Thoracic aorta (tissue), 2 donors: ENCODE data around the gene E2F4. TPM values are rescaled to one million over a fixed set of nuclear protein-coding genes. Genes with fewer than 3 reads are reported as not detected.
A peak's percentile ranks its signal among the peaks of the same experiment; 100 is the strongest.

ENCODE experiments used
- ATAC-seq: fragments of 150-250 bp; one replicate; pipeline ENCODE4 v1.8.0; 2017; ENCODE audit warnings: low read depth; ENCODE audit not compliant: insufficient number of reproducible peaks, low FRiP score
- DNase-seq: peaks from one replicate; pipeline ENCODE4 v3.0.0-alpha.2; 2020; ENCODE audit warnings: low spot score
- H3K27ac ChIP-seq, 2 donors: fragments of 200-600 bp; sonication (generic); 1 replicate in 1 of 2; 2 replicates in 1 of 2; pipeline ENCODE4 v1.5.1; 2016; ENCODE audit warnings: mild to moderate bottlenecking in 2 of 2, moderate library complexity in 2 of 2
- H3K27me3 ChIP-seq: fragments of 200-600 bp; sonication (generic); replicated peaks from 2 replicates; pipeline ENCODE4 v1.6.0; 2016; ENCODE audit warnings: mild to moderate bottlenecking; ENCODE audit not compliant: insufficient read depth
- H3K36me3 ChIP-seq: fragments of 200-600 bp; sonication (generic); one replicate; pipeline ENCODE4 v1.5.1; 2016
- H3K4me1 ChIP-seq, 2 donors: fragments of 200-600 bp; sonication (generic); 1 replicate in 1 of 2; 2 replicates in 1 of 2; pipeline versions ENCODE4 v1.5.1 to v1.6.0; 2016; ENCODE audit warnings: low read depth in 2 of 2, mild to moderate bottlenecking in 1 of 2; ENCODE audit not compliant: control insufficient read depth in 1 of 2
- H3K4me3 ChIP-seq: fragments of 200-600 bp; sonication (generic); 2 replicates; pipeline ENCODE4 v1.5.1; 2016; ENCODE audit warnings: mild to moderate bottlenecking
- H3K9me3 ChIP-seq: fragments of 200-600 bp; sonication (generic); 2 replicates; pipeline ENCODE4 v1.5.1; 2016
- total RNA-seq, 2 donors: library from RNA; depleted of rRNA; stranded (reverse); fragments of >200 nt; gene quantifications; one replicate each; pipeline versions ENCODE4 v1.1.0 to v1.2.3, GENCODE V29; 2016
- TF ChIP-seq, protein P1 (sequence below): fragments of 200-600 bp; sonication (generic); IDR thresholded peaks from one replicate; pipeline ENCODE4 v1.5.1; 2019; ENCODE audit warnings: antibody characterized with exemption

E2F4 gene
- total RNA-seq, 2 donors from 2014 or later = 96.4 to 120 TPM

DNA sequence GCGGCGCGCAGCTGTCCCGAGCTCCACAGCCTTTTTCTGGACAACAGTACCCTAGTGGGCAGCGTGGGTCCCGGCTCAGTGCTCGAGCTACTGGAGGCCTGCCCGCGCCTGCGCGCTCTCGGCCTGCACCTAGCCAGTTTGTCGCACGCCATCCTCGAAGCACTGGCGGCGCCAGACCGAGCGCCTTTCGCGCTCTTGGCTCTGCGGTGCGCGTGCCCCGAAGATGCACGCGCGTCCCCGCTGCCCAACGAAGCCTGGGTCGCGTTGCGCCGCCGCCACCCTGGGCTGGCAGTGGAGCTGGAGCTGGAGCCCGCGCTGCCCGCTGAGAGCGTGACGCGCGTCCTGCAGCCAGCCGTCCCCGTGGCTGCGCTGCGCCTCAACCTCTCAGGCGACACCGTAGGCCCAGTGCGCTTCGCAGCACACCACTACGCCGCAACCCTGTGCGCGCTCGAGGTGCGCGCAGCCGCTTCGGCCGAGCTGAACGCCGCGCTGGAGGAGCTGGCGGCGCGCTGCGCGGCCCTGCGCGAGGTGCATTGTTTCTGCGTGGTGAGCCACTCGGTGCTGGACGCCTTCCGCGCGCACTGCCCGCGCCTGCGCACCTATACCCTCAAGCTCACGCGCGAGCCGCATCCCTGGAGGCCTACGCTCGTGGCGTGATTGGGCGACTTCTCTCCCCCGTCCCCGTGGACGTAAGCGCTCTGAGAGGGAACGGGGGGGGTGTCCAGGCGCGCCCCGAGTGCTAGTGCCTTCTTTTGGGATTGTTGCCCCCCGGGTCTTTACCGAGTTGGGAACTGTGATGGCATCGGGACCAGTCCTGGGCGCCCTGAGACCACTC, 28.6 kb upstream of the E2F4 start:
- Histone ChIP-seq H3K4me3 (peak overlapping the region; percentile 75), H3K36me3 (no peaks in the 10 kb centered on the region), H3K27ac (peak overlapping the region; percentile 77), H3K4me1 (peaks cover 32 to 57% of the 10 kb centered on the region in 2 donors), H3K27me3 (no peaks in the 10 kb centered on the region), H3K9me3 (no peaks in the 10 kb centered on the region)
- TF ChIP-seq, protein P1, sequence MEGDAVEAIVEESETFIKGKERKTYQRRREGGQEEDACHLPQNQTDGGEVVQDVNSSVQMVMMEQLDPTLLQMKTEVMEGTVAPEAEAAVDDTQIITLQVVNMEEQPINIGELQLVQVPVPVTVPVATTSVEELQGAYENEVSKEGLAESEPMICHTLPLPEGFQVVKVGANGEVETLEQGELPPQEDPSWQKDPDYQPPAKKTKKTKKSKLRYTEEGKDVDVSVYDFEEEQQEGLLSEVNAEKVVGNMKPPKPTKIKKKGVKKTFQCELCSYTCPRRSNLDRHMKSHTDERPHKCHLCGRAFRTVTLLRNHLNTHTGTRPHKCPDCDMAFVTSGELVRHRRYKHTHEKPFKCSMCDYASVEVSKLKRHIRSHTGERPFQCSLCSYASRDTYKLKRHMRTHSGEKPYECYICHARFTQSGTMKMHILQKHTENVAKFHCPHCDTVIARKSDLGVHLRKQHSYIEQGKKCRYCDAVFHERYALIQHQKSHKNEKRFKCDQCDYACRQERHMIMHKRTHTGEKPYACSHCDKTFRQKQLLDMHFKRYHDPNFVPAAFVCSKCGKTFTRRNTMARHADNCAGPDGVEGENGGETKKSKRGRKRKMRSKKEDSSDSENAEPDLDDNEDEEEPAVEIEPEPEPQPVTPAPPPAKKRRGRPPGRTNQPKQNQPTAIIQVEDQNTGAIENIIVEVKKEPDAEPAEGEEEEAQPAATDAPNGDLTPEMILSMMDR = no peak
- DNase-seq = no peak
- ATAC-seq = no peak

DNA sequence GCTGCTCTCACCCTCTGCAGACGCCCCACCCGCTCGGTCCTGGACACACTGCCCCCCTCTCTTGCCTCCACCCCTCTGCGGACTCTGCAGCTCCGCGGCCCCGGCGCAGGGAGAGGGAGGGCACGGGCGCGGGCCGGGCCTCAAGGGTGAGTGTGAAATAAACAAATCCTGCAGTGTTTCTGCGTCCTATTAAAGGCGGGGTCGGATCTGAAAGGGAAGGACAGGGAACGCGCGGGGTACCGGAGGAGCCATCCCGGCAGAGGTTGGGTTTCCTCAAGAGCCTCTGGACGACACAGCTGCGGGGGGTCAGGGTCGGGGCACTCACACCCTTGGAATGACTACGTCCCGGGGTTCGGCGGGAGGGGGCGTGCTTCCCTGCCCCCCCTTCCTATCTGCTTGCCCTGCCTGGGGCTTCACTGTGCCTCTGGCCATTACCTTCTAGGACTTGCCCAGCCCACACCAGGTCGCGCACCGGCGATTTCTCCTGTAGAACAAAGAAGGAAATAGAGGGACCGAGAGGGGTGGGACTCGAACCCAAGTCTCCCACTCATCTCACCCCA, 27.9 kb upstream of the E2F4 start:
- Histone ChIP-seq H3K27ac (peak overlapping the region; percentile 77), H3K4me3 (peak overlapping the region; percentile 75), H3K36me3 (no peaks in the 10 kb centered on the region), H3K4me1 (peaks cover 28 to 55% of the 10 kb centered on the region in 2 donors), H3K27me3 (no peaks in the 10 kb centered on the region), H3K9me3 (no peaks in the 10 kb centered on the region)
- ATAC-seq = no peak
- TF ChIP-seq, protein P1 = no peak
- DNase-seq = no peak

DNA sequence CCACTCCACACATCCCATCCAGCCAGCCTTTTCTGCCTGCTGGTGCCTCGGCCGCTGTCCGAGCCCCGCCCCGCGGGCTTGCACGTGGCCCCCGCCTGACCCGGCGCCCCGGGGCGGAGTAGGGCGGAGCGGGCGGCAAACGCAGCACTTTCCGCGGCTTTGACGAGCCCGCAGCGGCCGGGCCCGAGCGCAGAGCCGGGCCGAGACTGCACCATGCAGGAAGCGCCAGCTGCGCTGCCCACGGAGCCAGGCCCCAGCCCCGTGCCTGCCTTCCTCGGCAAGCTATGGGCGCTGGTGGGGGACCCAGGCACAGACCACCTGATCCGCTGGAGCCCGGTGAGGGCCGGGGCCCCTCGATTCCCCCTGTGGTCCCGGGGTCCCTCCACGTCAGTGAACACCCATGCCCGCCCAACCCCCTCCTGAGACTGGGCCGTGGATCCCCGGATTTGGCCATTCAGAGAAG, 27.3 kb upstream of the E2F4 start, which contains the start of gene HSF4:
Gene HSF4 (plus strand): TSS at position 147 of the 463 bp plus-strand sequence. CDS start 67 bp downstream, at position 214.
- peaks cover 34 to 57% of the 10 kb centered on the region in 2 donors for H3K4me1 ChIP-seq
- no peaks in the 10 kb centered on the region for H3K9me3 ChIP-seq
- peak within 1 kb of the TSS; percentile 75 for H3K4me3 ChIP-seq
- H3K27me3 ChIP-seq = no peaks in the 10 kb centered on the region
- H3K36me3 ChIP-seq = no peaks in the 10 kb centered on the region
- peak within 1 kb of the TSS; percentile 77 for H3K27ac ChIP-seq
- TF ChIP-seq, protein P1 = no peak
- no peak for DNase-seq
- ATAC-seq = no peak

DNA sequence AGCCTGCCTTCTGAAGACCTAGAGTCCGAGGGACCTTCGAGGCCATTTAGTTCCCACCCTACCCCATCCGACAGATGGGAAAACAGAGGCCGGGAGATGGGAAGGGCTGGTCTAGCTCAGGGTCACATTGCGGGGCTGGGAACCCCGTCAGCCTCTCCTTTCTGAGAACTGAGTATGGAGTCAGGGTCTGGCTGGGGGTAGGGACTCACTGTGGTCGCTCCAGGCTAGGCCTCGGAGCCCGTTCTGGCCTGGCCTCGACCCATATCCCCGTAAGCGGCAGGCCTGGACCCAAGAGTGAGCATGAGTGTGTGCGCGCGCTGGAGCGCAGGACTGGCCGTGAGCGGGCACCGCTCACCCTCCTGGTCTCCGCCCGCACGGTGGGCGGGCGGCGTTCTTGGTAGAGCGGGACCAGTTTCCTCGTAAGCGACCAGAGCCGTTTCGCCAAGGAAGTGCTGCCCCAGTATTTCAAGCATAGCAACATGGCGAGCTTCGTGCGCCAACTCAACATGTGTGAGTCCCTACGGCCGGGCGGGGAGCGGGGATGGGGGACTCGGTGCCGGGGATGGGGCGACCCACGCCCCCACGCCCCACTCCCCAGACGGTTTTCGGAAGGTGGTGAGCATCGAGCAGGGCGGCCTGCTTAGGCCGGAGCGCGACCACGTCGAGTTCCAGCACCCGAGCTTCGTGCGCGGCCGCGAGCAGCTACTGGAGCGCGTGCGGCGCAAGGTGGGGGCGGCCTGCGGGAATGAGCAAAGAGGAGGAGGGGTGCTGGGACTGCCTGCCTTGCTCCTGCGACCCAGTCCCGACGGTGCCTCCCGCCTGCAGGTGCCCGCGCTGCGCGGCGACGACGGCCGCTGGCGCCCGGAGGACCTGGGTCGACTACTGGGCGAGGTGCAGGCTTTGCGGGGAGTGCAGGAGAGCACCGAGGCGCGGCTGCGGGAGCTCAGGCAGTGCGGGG, 26.6 kb upstream of the E2F4 start:
- DNase-seq = no peak
- H3K4me3 ChIP-seq = peak overlapping the region; percentile 75
- no peaks in the 10 kb centered on the region for H3K9me3 ChIP-seq
- no peak for ATAC-seq
- no peaks in the 10 kb centered on the region for H3K36me3 ChIP-seq
- no peaks in the 10 kb centered on the region for H3K27me3 ChIP-seq
- H3K27ac ChIP-seq = peak overlapping the region in 1 of 2 donors; percentile 77
- TF ChIP-seq, protein P1 = no peak
- peaks cover 39 to 64% of the 10 kb centered on the region in 2 donors for H3K4me1 ChIP-seq
